ENCODE results near the gene STIM1.

Gene STIM1

DNA sequence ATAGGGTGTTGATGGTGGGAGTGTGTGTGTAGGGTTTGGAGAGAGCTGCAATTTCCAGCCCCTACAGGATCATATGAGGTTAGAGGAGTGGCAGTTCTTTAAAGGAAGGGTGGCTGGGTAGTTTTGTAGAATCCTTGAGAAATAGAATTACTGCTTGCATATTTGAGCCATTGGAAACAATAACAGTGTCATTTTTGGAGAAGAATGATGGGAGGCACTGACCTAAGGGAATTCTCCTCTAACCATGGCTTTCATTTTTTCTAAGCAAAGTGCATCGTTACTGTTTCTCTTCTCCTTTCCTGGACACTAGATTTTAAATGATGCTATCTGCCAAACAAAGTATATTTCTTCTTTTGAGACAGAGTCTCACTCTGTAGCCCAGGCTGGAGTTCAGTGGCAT lies 172.3 kb downstream of the STIM1 start:
- no peaks in the 10 kb centered on the region for H3K9me2 ChIP-seq (replicated peaks; ENCODE audit: insufficient read depth, low read length)
- no peaks in the 10 kb centered on the region for H3F3A ChIP-seq (ENCODE audit: insufficient read depth)
- no peaks in the 10 kb centered on the region for H3K27me3 ChIP-seq (ENCODE audit: low read length)
- no peaks in the 10 kb centered on the region for H3K79me2 ChIP-seq (ENCODE audit: insufficient read depth, low read length)
- no peaks in the 10 kb centered on the region for H4K20me1 ChIP-seq (ENCODE audit: low read depth, low read length)
- H3K9ac ChIP-seq (ENCODE audit: low read length), result no peak overlapping the region
- H2AFZ ChIP-seq (ENCODE audit: low read depth, low read length, severe bottlenecking), result no peak overlapping the region
- no peaks in the 10 kb centered on the region; the same call in 1 of the 2 replicates for H3K9me3 ChIP-seq (ENCODE audit: insufficient read depth, low read length)
- no peak for TF ChIP-seq EZH2phosphoT487 (conservative IDR thresholded peaks at IDR 0.05; ENCODE audit: low read length)
- TF ChIP-seq, protein P1, sequence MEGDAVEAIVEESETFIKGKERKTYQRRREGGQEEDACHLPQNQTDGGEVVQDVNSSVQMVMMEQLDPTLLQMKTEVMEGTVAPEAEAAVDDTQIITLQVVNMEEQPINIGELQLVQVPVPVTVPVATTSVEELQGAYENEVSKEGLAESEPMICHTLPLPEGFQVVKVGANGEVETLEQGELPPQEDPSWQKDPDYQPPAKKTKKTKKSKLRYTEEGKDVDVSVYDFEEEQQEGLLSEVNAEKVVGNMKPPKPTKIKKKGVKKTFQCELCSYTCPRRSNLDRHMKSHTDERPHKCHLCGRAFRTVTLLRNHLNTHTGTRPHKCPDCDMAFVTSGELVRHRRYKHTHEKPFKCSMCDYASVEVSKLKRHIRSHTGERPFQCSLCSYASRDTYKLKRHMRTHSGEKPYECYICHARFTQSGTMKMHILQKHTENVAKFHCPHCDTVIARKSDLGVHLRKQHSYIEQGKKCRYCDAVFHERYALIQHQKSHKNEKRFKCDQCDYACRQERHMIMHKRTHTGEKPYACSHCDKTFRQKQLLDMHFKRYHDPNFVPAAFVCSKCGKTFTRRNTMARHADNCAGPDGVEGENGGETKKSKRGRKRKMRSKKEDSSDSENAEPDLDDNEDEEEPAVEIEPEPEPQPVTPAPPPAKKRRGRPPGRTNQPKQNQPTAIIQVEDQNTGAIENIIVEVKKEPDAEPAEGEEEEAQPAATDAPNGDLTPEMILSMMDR (IDR thresholded peaks at IDR 0.05; ENCODE audit: insufficient read depth, low read length, poor library complexity, severe bottlenecking), result no peak
- no peak overlapping the region for H3K27ac ChIP-seq (ENCODE audit: low read depth, low read length)
- peaks cover 10% of the 10 kb centered on the region; the same call in 1 of the 2 replicates for H3K36me3 ChIP-seq (ENCODE audit: low read length)
- no peak overlapping the region for H3K4me2 ChIP-seq (ENCODE audit: low read depth, low read length, poor library complexity, severe bottlenecking)
- H3K4me3 ChIP-seq (ENCODE audit: insufficient read depth, low read length, poor library complexity, severe bottlenecking), result no peak overlapping the region

DNA sequence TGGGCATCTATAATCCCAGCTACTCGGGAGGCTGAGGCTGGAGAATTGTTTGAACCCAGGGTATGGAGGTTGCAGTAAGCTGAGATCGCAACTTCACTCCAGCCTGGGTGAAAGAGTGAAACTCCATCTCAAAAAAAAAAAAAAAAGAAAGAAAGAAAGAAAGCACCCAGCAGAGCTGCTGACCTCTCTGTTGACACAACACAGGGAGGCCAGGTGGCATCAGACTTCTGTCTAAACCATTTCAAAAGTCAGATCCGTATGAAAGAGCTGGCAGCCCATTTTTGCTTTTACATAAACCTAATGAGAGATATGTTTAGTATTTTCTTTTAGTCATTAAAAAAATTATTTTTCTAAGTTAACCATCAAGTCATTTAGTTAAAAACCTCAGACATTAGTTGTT lies 174.7 kb downstream of the STIM1 start:
- no peaks in the 10 kb centered on the region for H4K20me1 ChIP-seq (ENCODE audit: low read depth, low read length)
- H3K4me2 ChIP-seq (ENCODE audit: low read depth, low read length, poor library complexity, severe bottlenecking), result no peak overlapping the region
- H3K27me3 ChIP-seq (ENCODE audit: low read length), result no peaks in the 10 kb centered on the region
- H3K9ac ChIP-seq (ENCODE audit: low read length), result no peak overlapping the region
- H3K79me2 ChIP-seq (ENCODE audit: insufficient read depth, low read length), result no peaks in the 10 kb centered on the region
- H3K27ac ChIP-seq (ENCODE audit: low read depth, low read length), result no peak overlapping the region
- no peak overlapping the region for H3K4me3 ChIP-seq (ENCODE audit: insufficient read depth, low read length, poor library complexity, severe bottlenecking)
- no peaks in the 10 kb centered on the region for H3F3A ChIP-seq (ENCODE audit: insufficient read depth)
- H3K36me3 ChIP-seq (ENCODE audit: low read length), result peaks cover 10% of the 10 kb centered on the region; the same call in 1 of the 2 replicates
- H3K9me3 ChIP-seq (ENCODE audit: insufficient read depth, low read length), result no peaks in the 10 kb centered on the region
- no peak overlapping the region for H2AFZ ChIP-seq (ENCODE audit: low read depth, low read length, severe bottlenecking)
- no peak for TF ChIP-seq EZH2phosphoT487 (conservative IDR thresholded peaks at IDR 0.05; ENCODE audit: low read length)
- TF ChIP-seq, protein P1 (IDR thresholded peaks at IDR 0.05; ENCODE audit: insufficient read depth, low read length, poor library complexity, severe bottlenecking), result no peak
- no peaks in the 10 kb centered on the region for H3K9me2 ChIP-seq (replicated peaks; ENCODE audit: insufficient read depth, low read length)

DNA sequence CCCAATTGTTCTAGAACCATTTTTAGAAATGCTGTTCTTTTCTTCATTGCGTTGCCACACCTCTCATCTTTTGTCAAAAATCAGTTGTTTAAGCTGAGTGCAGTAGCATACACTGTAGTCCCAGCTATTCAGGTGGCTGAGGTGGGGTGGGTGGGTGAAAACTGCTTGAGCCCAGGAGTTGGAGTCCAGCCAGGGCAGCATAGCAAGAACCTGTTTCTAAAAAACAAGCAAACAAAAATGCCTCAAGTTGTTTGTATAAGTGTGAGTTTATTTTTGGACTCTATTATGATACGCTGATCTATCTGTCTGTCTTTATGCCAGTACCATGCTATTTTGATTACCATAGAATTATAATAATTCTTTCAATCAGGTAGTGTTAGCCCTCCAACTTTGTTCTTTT lies 176.6 kb downstream of the STIM1 start:
- TF ChIP-seq EZH2phosphoT487 (conservative IDR thresholded peaks at IDR 0.05; ENCODE audit: low read length), result no peak
- TF ChIP-seq, protein P1 (IDR thresholded peaks at IDR 0.05; ENCODE audit: insufficient read depth, low read length, poor library complexity, severe bottlenecking), result no peak
- Histone ChIP-seq H3K27ac (ENCODE audit: low read depth, low read length) (no peak overlapping the region), H3K27me3 (ENCODE audit: low read length) (no peaks in the 10 kb centered on the region), H3K4me2 (ENCODE audit: low read depth, low read length, poor library complexity, severe bottlenecking) (no peak overlapping the region), H3K9ac (ENCODE audit: low read length) (no peak overlapping the region), H3K4me3 (ENCODE audit: insufficient read depth, low read length, poor library complexity, severe bottlenecking) (no peak overlapping the region), H3F3A (ENCODE audit: insufficient read depth) (no peaks in the 10 kb centered on the region), H4K20me1 (ENCODE audit: low read depth, low read length) (no peaks in the 10 kb centered on the region), H2AFZ (ENCODE audit: low read depth, low read length, severe bottlenecking) (no peak overlapping the region), H3K9me3 (ENCODE audit: insufficient read depth, low read length) (no peaks in the 10 kb centered on the region), H3K9me2 (replicated peaks; ENCODE audit: insufficient read depth, low read length) (no peaks in the 10 kb centered on the region), H3K36me3 (ENCODE audit: low read length) (peaks cover 7% of the 10 kb centered on the region; the same call in 1 of the 2 replicates), H3K79me2 (ENCODE audit: insufficient read depth, low read length) (no peaks in the 10 kb centered on the region)

Measured in SU-DHL-6 (cell line).